Breast epithelium (tissue), 4 donors: ENCODE data around the gene FBN3. TPM values are rescaled to one million over a fixed set of nuclear protein-coding genes. Genes with fewer than 3 reads are reported as not detected.

Source experiments
- DNase-seq, 2 donors: peaks; one replicate each; pipeline ENCODE4 v3.0.0-alpha.2; 2019; ENCODE audit warnings: low spot score in 2 of 2
- H3K27ac ChIP-seq, 2 donors: fragments of 200-600 bp; sonication (generic) in 1 of 2; one replicate each; pipeline ENCODE4 v1.5.1; 2016 to 2019; ENCODE audit warnings: mild to moderate bottlenecking in 1 of 2
- H3K27me3 ChIP-seq, 2 donors: fragments of 200-600 bp; sonication (generic) in 1 of 2; one replicate each; pipeline versions ENCODE4 v1.5.1 to v1.6.0; 2017 to 2019; ENCODE audit warnings: control low read depth in 1 of 2, mild to moderate bottlenecking in 1 of 2
- H3K36me3 ChIP-seq: fragments of 200-600 bp; one replicate; pipeline ENCODE4 v1.5.1; 2019
- H3K4me1 ChIP-seq, 2 donors: fragments of 200-600 bp; sonication (generic); one replicate each; pipeline ENCODE4 v1.5.1; 2016 to 2019; ENCODE audit warnings: control low read depth in 1 of 2
- H3K4me3 ChIP-seq, 3 donors: fragments of 200-600 bp; sonication (generic); 1 replicate in 2 of 3; 2 replicates in 1 of 3; pipeline ENCODE4 v1.5.1; 2016 to 2019; ENCODE audit warnings: mild to moderate bottlenecking in 3 of 3, moderate library complexity in 2 of 3
- H3K9me3 ChIP-seq, 2 donors: fragments of 200-600 bp; sonication (generic) in 1 of 2; one replicate each; pipeline ENCODE4 v1.5.1; 2016 to 2019; ENCODE audit warnings: control low read depth in 1 of 2
- POLR2A ChIP-seq: fragments of 450-650 bp; IDR thresholded peaks from one replicate; pipeline ENCODE4 v1.6.1; 2016; ENCODE audit warnings: antibody characterized with exemption, mild to moderate bottlenecking, moderate library complexity
- POLR2AphosphoS5 ChIP-seq, 3 donors: sonication (generic); formaldehyde crosslinking; IDR thresholded peaks; one replicate each; pipeline ENCODE4 v1.6.1; 2017; ENCODE audit warnings: antibody characterized with exemption in 3 of 3
- intact Hi-C: fragments of 100-400 bp; cut with DNase I; formaldehyde crosslinking; loops from one replicate; pipeline ENCODE4 v1.15.1; 2023; ENCODE audit warnings: low total_unique reads
- total RNA-seq, 3 donors: library from RNA; depleted of rRNA; stranded (reverse); fragments of >200 nt; gene quantifications; one replicate each; pipeline ENCODE4 v1.1.0, GENCODE V29; 2016
- TF ChIP-seq, protein P1 (sequence below), 3 donors: fragments of 450-650 bp; IDR thresholded peaks; one replicate each; pipeline ENCODE4 v1.5.1; 2016 to 2017; ENCODE audit warnings: antibody characterized with exemption in 3 of 3, mild to moderate bottlenecking in 3 of 3, moderate library complexity in 3 of 3

FBN3 gene
- total RNA-seq, 3 donors from 2014 or later = 0.66 to 7.9 TPM; not detected in 1

DNA sequence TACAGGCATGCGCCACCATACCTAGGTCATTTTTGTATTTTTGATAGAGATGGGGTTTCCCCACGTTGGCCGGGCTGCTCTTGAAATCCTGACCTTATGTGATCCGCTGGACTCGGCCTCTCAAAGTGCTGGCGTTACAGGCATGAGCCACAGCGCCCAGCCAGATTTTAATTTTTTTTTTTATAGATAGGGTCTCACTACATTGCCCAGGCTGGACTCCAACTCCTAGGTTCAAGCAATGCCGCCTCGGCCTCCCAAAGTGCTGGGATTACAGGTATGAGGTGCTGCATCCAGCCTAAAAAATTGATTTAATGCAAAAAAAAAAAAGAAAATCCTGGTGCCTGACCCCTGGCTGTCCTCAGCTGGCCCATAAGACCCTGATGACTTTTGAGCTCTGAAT is 34.9 kb upstream of the FBN3 start:
- H3K9me3 ChIP-seq = no peaks in the 10 kb centered on the region
- H3K4me3 ChIP-seq = no peak overlapping the region
- TF ChIP-seq POLR2A (no peak), POLR2AphosphoS5 (IDR thresholded peaks at IDR 0.05) (no peak)
- TF ChIP-seq, protein P1, sequence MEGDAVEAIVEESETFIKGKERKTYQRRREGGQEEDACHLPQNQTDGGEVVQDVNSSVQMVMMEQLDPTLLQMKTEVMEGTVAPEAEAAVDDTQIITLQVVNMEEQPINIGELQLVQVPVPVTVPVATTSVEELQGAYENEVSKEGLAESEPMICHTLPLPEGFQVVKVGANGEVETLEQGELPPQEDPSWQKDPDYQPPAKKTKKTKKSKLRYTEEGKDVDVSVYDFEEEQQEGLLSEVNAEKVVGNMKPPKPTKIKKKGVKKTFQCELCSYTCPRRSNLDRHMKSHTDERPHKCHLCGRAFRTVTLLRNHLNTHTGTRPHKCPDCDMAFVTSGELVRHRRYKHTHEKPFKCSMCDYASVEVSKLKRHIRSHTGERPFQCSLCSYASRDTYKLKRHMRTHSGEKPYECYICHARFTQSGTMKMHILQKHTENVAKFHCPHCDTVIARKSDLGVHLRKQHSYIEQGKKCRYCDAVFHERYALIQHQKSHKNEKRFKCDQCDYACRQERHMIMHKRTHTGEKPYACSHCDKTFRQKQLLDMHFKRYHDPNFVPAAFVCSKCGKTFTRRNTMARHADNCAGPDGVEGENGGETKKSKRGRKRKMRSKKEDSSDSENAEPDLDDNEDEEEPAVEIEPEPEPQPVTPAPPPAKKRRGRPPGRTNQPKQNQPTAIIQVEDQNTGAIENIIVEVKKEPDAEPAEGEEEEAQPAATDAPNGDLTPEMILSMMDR (IDR thresholded peaks at IDR 0.05) = no peak
- no peaks in the 10 kb centered on the region for H3K4me1 ChIP-seq
- intact Hi-C loops = no loop called here
- H3K27ac ChIP-seq = no peak overlapping the region
- no peaks in the 10 kb centered on the region for H3K36me3 ChIP-seq
- no peaks in the 10 kb centered on the region for H3K27me3 ChIP-seq
- no peak for DNase-seq

DNA sequence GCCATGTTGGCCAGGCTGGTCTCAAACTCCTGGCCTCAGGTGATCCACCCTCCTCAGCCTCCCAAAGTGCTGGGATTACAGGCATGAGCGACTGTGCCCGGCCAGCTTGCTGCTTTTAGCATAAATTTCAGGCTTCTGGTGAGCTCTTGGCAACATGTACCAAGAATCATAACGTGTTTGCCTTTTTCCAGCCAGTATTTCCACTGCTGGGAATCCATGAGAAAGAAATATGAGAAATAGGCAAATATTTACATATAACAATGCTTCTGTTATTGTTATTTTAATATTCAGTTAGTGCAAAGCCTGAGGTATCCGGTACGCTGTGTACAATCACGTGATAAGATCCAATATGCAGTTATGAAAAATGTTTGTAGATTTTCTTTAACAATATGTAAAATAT is 30.6 kb upstream of the FBN3 start:
- no peak for DNase-seq
- TF ChIP-seq POLR2A = no peak
- TF ChIP-seq, protein P1 (IDR thresholded peaks at IDR 0.05) = no peak
- no peak for TF ChIP-seq POLR2AphosphoS5 (IDR thresholded peaks at IDR 0.05)
- intact Hi-C loops = no loop called here
- H3K36me3 ChIP-seq = no peaks in the 10 kb centered on the region
- no peaks in the 10 kb centered on the region for H3K9me3 ChIP-seq
- H3K4me1 ChIP-seq = no peaks in the 10 kb centered on the region
- H3K27me3 ChIP-seq = no peaks in the 10 kb centered on the region
- no peak overlapping the region for H3K4me3 ChIP-seq
- H3K27ac ChIP-seq = peak overlapping the region in 1 of 2 donors; percentile 48

DNA sequence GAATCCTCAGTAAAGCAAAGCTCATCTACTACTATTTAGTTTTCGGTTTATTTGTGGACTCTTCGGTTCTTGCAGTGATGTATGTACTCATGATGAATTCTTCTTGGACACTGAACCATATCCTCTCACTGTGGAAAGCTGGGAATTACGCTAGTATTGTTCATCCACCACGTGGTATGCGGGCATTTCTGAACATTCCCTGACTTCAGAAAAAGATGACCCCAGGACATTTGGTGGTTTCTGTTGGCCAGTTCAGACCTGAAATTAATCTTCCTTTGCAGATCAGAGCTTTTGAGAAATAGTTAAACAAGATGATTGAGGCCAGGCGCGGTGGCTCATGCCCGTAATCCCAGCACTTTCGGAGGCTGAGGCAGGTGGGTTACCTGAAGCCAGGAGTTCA is 25.3 kb upstream of the FBN3 start:
- intact Hi-C loops = no loop called here
- DNase-seq = peak in 1 of 2 donors; percentile 30

DNA sequence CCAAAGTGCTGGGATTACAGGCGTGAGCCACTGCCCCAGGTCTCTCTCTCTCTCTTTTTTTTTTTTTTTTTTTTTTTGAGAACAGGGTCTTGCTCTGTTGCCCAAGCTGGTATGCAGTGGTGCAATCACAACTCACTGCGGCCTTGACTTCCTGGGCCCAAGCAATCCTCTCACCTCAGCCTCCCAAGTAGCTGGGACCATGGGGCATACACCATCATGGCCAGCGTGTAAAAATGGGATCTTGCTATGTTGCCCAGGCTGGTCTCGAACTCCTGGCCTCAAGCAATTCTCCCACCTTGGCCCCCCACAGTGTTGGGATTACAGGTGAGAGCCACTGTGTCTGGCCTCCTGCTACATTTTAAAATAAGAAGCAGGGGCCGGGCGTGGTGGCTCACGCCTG is 19.1 kb upstream of the FBN3 start:
- Histone ChIP-seq H3K4me3 (no peak overlapping the region), H3K27me3 (no peaks in the 10 kb centered on the region), H3K36me3 (no peaks in the 10 kb centered on the region), H3K27ac (no peak overlapping the region), H3K9me3 (no peaks in the 10 kb centered on the region), H3K4me1 (no peaks in the 10 kb centered on the region)
- intact Hi-C loops = loop anchor here (10.0 kb wide), 1 partner anchor 86 kb away; no protein-coding TSS in a partner anchor
- no peak for DNase-seq
- TF ChIP-seq, protein P1 (IDR thresholded peaks at IDR 0.05) = no peak
- TF ChIP-seq POLR2AphosphoS5 (IDR thresholded peaks at IDR 0.05) = no peak
- no peak for TF ChIP-seq POLR2A

More for the DNA sequence above, 25.3 kb upstream of the FBN3 start:
- no peaks in the 10 kb centered on the region for H3K27me3 ChIP-seq
- H3K4me3 ChIP-seq = no peak overlapping the region
- no peaks in the 10 kb centered on the region for H3K4me1 ChIP-seq
- TF ChIP-seq, protein P1 (IDR thresholded peaks at IDR 0.05) = no peak
- TF ChIP-seq POLR2A (no peak), POLR2AphosphoS5 (IDR thresholded peaks at IDR 0.05) (no peak)
- H3K9me3 ChIP-seq = no peaks in the 10 kb centered on the region
- no peaks in the 10 kb centered on the region for H3K36me3 ChIP-seq
- H3K27ac ChIP-seq = no peak overlapping the region

DNA sequence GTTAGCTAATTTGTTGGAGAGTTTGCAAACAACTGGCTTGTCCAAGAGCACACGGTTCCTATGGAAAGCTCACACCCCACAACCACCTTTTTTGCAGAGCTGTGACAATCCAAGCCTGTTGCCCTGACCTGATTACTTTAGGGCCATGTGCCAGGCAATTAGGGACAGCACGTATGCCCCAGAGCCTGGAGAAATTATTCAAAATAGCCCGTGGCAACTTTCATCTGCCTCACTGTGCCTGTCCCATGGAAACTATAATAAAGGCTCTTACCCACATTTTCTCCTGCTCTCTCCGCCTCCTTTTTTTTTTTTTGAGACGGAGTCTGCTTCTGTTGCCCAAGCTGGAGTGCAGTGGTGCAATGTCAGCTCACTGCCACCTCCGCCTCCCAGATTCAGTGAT is 18.6 kb upstream of the FBN3 start:
- no peaks in the 10 kb centered on the region for H3K27me3 ChIP-seq
- peak in 1 of 2 donors; percentile 44 for DNase-seq
- H3K4me1 ChIP-seq = no peaks in the 10 kb centered on the region
- H3K4me3 ChIP-seq = no peak overlapping the region
- TF ChIP-seq POLR2A = no peak
- TF ChIP-seq, protein P1 (IDR thresholded peaks at IDR 0.05) = no peak
- no peak for TF ChIP-seq POLR2AphosphoS5 (IDR thresholded peaks at IDR 0.05)
- H3K9me3 ChIP-seq = no peaks in the 10 kb centered on the region
- intact Hi-C loops = loop anchor here (10.0 kb wide), 1 partner anchor 87 kb away; no protein-coding TSS in a partner anchor
- peak overlapping the region in 1 of 2 donors; percentile 62 for H3K27ac ChIP-seq
- no peaks in the 10 kb centered on the region for H3K36me3 ChIP-seq
